Measurements from ENCODE around the gene CHFR.
"Not testable (repeated sequence)": the region's sequence is repeated elsewhere in the genome, so short reads cannot be mapped to it uniquely, and the experiment has no call there.

The CHFR gene

GRCh38 chr12:132887513-132888351 is at the start of gene CHFR:
Gene CHFR, minus strand, starts transcription at chr12:132887605. Its CDS starts 277 bp downstream, at chr12:132887328.
- peak; percentile 100 for DNase-seq (ENCODE audit: low read depth, low spot score)

GRCh38 chr12:132936921-132937320 is 49.5 kb upstream of the CHFR start:
- DNase-seq (ENCODE audit: low read depth, low spot score): not testable (repeated sequence)

- DNase-seq (ENCODE audit: low read depth, low spot score): no peak
These were observed 48.8 kb upstream of the CHFR start for GRCh38 chr12:132936163-132936562.

- DNase-seq (ENCODE audit: low read depth, low spot score): no peak
These were observed 39.0 kb upstream of the CHFR start for GRCh38 chr12:132926415-132926833.

GRCh38 chr12:132925597-132926414 is 38.4 kb upstream of the CHFR start:
- DNase-seq (ENCODE audit: low read depth, low spot score): no peak

- no peak for DNase-seq (ENCODE audit: low read depth, low spot score)
These were observed 37.0 kb upstream of the CHFR start for GRCh38 chr12:132924356-132924755.

GRCh38 chr12:132923356-132923909 is 36.0 kb upstream of the CHFR start:
- no peak for DNase-seq (ENCODE audit: low read depth, low spot score)

GRCh38 chr12:132922676-132923075 is 35.3 kb upstream of the CHFR start:
- no peak for DNase-seq (ENCODE audit: low read depth, low spot score)

- no peak for DNase-seq (ENCODE audit: low read depth, low spot score)
These were observed 34.3 kb upstream of the CHFR start for GRCh38 chr12:132921685-132922084.

GRCh38 chr12:132918680-132919079 is 31.3 kb upstream of the CHFR start:
- no peak for DNase-seq (ENCODE audit: low read depth, low spot score)

GRCh38 chr12:132909030-132909368 is 21.6 kb upstream of the CHFR start:
- no peak for DNase-seq (ENCODE audit: low read depth, low spot score)

GRCh38 chr12:132908145-132909029 is 21.0 kb upstream of the CHFR start:
- peak; percentile 99 for DNase-seq (ENCODE audit: low read depth, low spot score)

- not testable (repeated sequence) for DNase-seq (ENCODE audit: low read depth, low spot score)
These were observed 20.4 kb upstream of the CHFR start for GRCh38 chr12:132907789-132908144.

GRCh38 chr12:132907216-132907615 is 19.8 kb upstream of the CHFR start:
- DNase-seq (ENCODE audit: low read depth, low spot score): no peak

GRCh38 chr12:132904718-132905328 is 17.4 kb upstream of the CHFR start:
- peak; percentile 61 for DNase-seq (ENCODE audit: low read depth, low spot score)

GRCh38 chr12:132899033-132899432 is 11.6 kb upstream of the CHFR start:
- peak; percentile 19 for DNase-seq (ENCODE audit: low read depth, low spot score)

GRCh38 chr12:132888852-132889251 is 1.4 kb upstream of the CHFR start:
- peak; percentile 35 for DNase-seq (ENCODE audit: low read depth, low spot score)

GRCh38 chr12:132886529-132887477 is 602 bp downstream of the CHFR start:
- DNase-seq (ENCODE audit: low read depth, low spot score): no peak

- no peak for DNase-seq (ENCODE audit: low read depth, low spot score)
These were observed 5.6 kb downstream of the CHFR start for GRCh38 chr12:132881818-132882217.

GRCh38 chr12:132874620-132875019 is 12.8 kb downstream of the CHFR start:
- not testable (repeated sequence) for DNase-seq (ENCODE audit: low read depth, low spot score)
